Measurements from ENCODE around the gene ZBTB46. TPM values are rescaled to one million over a fixed set of nuclear protein-coding genes. Genes with fewer than 3 reads are reported as not detected.

ZBTB46 gene
- total RNA-seq, 1 donor from 2014 or later = 42.1 TPM

DNA sequence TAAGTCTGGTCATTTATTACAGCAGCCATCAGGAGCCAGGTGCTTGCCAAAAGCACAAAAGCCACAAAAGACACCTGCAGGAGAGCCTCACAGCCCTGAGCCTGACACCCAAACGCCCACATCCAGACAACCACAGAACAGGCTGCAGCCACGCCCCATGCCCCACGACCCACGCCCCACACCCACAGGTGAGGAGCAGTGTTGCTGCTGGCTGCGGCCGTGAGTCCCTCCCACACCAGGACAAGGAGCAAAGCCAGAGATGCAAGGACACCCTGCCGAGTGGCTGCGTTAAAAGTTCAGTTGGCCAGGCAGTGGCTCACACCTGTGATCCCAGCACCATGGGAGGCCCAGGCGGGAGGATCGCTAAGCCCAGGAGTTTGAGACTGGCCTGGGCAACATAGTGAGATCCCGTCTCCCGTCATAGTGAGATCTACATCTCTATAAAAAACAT, 48.5 kb downstream of the ZBTB46 start:
- Mint-ChIP-seq H3K27me3 (ENCODE audit: unreplicated experiment) (peaks cover 5% of the 10 kb centered on the region), H3K27ac (ENCODE audit: unreplicated experiment) (no peak overlapping the region), H3K36me3 (ENCODE audit: low read depth, unreplicated experiment) (peaks cover 22% of the 10 kb centered on the region), H3K9me3 (ENCODE audit: unreplicated experiment) (no peaks in the 10 kb centered on the region), H3K4me1 (ENCODE audit: unreplicated experiment) (no peaks in the 10 kb centered on the region), H3K4me3 (ENCODE audit: unreplicated experiment) (no peak overlapping the region)
- no peak for DNase-seq (ENCODE audit: low spot score)
- TF ChIP-seq, protein P1, sequence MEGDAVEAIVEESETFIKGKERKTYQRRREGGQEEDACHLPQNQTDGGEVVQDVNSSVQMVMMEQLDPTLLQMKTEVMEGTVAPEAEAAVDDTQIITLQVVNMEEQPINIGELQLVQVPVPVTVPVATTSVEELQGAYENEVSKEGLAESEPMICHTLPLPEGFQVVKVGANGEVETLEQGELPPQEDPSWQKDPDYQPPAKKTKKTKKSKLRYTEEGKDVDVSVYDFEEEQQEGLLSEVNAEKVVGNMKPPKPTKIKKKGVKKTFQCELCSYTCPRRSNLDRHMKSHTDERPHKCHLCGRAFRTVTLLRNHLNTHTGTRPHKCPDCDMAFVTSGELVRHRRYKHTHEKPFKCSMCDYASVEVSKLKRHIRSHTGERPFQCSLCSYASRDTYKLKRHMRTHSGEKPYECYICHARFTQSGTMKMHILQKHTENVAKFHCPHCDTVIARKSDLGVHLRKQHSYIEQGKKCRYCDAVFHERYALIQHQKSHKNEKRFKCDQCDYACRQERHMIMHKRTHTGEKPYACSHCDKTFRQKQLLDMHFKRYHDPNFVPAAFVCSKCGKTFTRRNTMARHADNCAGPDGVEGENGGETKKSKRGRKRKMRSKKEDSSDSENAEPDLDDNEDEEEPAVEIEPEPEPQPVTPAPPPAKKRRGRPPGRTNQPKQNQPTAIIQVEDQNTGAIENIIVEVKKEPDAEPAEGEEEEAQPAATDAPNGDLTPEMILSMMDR (IDR thresholded peaks at IDR 0.05; ENCODE audit: unreplicated experiment) = no peak

DNA sequence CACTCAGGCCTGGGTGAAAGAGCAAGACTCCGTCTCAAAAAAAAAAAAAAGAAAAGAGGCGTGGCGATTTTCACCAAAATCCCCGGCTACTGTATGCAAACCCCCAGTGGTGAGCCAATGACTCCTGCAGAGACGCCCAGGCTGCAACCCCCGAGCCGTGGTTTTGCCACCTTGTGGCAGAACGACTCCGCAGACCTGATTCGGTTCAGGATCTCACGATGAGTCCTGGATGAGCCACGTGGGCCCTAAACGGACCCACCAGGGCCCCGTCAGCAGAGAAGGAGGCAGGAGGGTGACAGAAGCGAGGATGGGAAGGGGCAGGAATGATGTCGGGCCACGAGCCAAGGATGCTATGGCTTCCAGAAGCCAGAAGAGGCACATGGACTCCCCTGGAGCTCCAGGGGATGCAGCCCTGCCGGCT, 49.0 kb downstream of the ZBTB46 start:
- no peak for DNase-seq (ENCODE audit: low spot score)
- Mint-ChIP-seq H3K9me3 (ENCODE audit: unreplicated experiment) (no peaks in the 10 kb centered on the region), H3K4me1 (ENCODE audit: unreplicated experiment) (no peaks in the 10 kb centered on the region), H3K4me3 (ENCODE audit: unreplicated experiment) (no peak overlapping the region), H3K27me3 (ENCODE audit: unreplicated experiment) (peaks cover 5% of the 10 kb centered on the region), H3K27ac (ENCODE audit: unreplicated experiment) (no peak overlapping the region), H3K36me3 (ENCODE audit: low read depth, unreplicated experiment) (peaks cover 25% of the 10 kb centered on the region)
- TF ChIP-seq, protein P1 (IDR thresholded peaks at IDR 0.05; ENCODE audit: unreplicated experiment) = no peak

DNA sequence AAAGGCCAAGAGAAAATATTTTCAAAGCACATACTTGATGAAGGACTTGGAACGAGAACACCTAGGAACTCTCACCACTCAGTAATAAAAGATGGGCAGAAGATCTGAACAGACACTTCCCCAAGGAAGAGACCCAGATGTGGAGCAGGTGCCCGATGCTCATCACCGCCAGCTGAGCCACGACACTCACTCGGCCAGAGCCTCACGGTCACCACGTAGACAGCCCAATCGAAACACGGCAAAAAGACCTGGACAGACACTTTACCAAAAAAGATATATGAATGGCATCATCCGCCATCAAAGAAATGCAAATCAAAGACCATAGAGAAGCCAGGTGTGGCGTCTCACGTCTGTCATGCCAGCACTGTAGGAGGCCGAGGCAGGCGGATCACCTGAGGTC, 49.9 kb downstream of the ZBTB46 start:
- Mint-ChIP-seq H3K4me1 (ENCODE audit: unreplicated experiment) (no peaks in the 10 kb centered on the region), H3K27me3 (ENCODE audit: unreplicated experiment) (peaks cover 9% of the 10 kb centered on the region), H3K27ac (ENCODE audit: unreplicated experiment) (no peak overlapping the region), H3K4me3 (ENCODE audit: unreplicated experiment) (no peak overlapping the region), H3K36me3 (ENCODE audit: low read depth, unreplicated experiment) (peaks cover 22% of the 10 kb centered on the region), H3K9me3 (ENCODE audit: unreplicated experiment) (no peaks in the 10 kb centered on the region)
- TF ChIP-seq, protein P1 (IDR thresholded peaks at IDR 0.05; ENCODE audit: unreplicated experiment) = no peak
- DNase-seq (ENCODE audit: low spot score) = no peak

DNA sequence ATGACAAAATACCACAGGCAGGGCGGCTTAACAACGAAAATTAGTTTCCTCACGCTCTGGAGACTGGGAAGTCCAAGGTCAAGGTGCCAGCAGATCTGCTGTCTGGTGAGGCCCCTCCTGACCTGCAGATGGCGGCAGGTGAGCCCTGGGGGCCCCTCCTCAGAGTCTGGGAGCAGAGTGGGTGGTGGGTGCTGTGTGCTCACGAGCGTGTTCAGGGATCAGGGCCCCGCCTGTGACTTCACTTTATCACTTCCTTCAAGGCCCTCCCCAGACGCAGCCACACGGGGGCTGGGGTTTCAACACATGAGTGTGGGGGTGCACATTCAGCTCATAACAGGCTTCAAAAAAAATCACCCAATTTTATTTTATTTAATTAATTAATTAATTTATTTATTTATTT, 52.2 kb downstream of the ZBTB46 start:
- peaks cover 11% of the 10 kb centered on the region for H3K27me3 Mint-ChIP-seq (ENCODE audit: unreplicated experiment)
- TF ChIP-seq, protein P1 (IDR thresholded peaks at IDR 0.05; ENCODE audit: unreplicated experiment) = no peak
- no peak overlapping the region for H3K4me3 Mint-ChIP-seq (ENCODE audit: unreplicated experiment)
- H3K4me1 Mint-ChIP-seq (ENCODE audit: unreplicated experiment) = peaks cover 9% of the 10 kb centered on the region
- no peaks in the 10 kb centered on the region for H3K9me3 Mint-ChIP-seq (ENCODE audit: unreplicated experiment)
- peaks cover 19% of the 10 kb centered on the region for H3K36me3 Mint-ChIP-seq (ENCODE audit: low read depth, unreplicated experiment)
- no peak for DNase-seq (ENCODE audit: low spot score)
- no peak overlapping the region for H3K27ac Mint-ChIP-seq (ENCODE audit: unreplicated experiment)

DNA sequence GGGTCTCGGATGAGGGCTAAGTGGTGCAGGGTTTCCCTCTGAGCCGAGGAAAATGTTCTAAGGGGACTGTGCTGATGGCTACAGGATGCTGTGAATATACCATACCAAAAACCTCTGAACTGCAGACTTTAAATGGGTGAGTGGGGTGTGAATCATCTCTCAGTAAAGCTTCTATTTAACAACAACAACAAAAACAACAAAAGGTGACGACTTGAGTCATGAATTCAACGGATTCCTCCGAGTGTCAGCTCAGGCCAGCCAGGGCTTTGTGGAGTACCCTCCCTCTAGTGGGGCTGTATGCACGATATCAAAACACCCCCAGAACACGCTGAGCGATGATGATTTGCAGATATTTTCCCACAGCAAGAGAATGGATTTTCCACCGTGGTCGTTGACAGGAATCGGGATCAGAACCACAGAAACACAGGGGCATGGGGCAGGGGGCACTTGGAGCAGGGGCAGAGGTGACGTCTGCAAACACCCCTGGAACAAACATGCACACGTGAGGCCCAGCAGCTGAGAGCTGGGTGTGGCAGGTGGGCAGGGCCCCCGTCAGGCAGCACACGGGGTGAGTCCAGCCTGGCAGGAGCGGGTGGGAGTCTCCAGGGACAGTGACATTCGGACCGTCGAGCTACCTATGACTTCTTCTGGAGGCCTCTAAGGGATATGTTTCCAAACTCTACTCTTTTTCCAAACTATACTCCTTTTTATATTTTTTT, 52.9 kb downstream of the ZBTB46 start:
- H3K4me1 Mint-ChIP-seq (ENCODE audit: unreplicated experiment) = peaks cover 9% of the 10 kb centered on the region
- H3K27me3 Mint-ChIP-seq (ENCODE audit: unreplicated experiment) = peaks cover 11% of the 10 kb centered on the region
- TF ChIP-seq, protein P1 (IDR thresholded peaks at IDR 0.05; ENCODE audit: unreplicated experiment) = no peak
- DNase-seq (ENCODE audit: low spot score) = no peak
- peak overlapping the region; percentile 77 for H3K4me3 Mint-ChIP-seq (ENCODE audit: unreplicated experiment)
- peaks cover 15% of the 10 kb centered on the region for H3K36me3 Mint-ChIP-seq (ENCODE audit: low read depth, unreplicated experiment)
- H3K9me3 Mint-ChIP-seq (ENCODE audit: unreplicated experiment) = no peaks in the 10 kb centered on the region
- H3K27ac Mint-ChIP-seq (ENCODE audit: unreplicated experiment) = no peak overlapping the region

Data from endothelial cell (in vitro differentiated cells).